HepG2 (cell line): Measurements from ENCODE around the gene PHKB. TPM values are rescaled to one million over a fixed set of nuclear protein-coding genes. Genes with fewer than 3 reads are reported as not detected.

Source experiments
- ATAC-seq: fragments of 200-7000 bp; cut with Tn5 transposase; 3 replicates; pipeline ENCODE4 v1.9.1; 2020; ENCODE audit warnings: mild to moderate bottlenecking, moderate library complexity
- BruUV-seq: library from RNA; stranded (reverse); fragments of 400-500 nt; replicated peaks from 2 replicates; lab custom pipeline; 2021; lab: Mats Ljungman, UMichigan
- CTCF ChIA-PET: fragments of 300-600 bp; formaldehyde crosslinking; extraction: SDS; loops from one replicate; lab custom pipeline; 2021; ENCODE audit warnings: low total read pairs, inconsistent platforms, low intra/inter-chr PET ratio; lab: Yijun Ruan, JAX
- POLR2A ChIA-PET: fragments of 350-600 bp; sonication (Branson Sonifier 250); formaldehyde crosslinking; loops from one replicate; lab custom pipeline; 2020; ENCODE audit warnings: antibody characterized with exemption, inconsistent platforms; lab: Yijun Ruan, JAX
- DNase-seq: peaks from one replicate; pipeline ENCODE4 v3.0.0-alpha.2; 2015; ENCODE audit warnings: low spot score
- FAIRE-seq: peaks from 3 replicates; lab custom pipeline; 2011; peaks lifted over from hg19 to GRCh38; lab: Jason Lieb, UNC
- H2AFZ ChIP-seq: one replicate; pipeline ENCODE4 v1.6.1; 2011; ENCODE audit warnings: low read length, inconsistent platforms
- H3K27ac ChIP-seq: fragments of 300-600 bp; 3 replicates; pipeline ENCODE4 v1.8.0; 2011; ENCODE audit warnings: mixed run types, mild to moderate bottlenecking, mixed read lengths, low read length, inconsistent platforms; ENCODE audit not compliant: insufficient read depth; ENCODE audit errors: extremely low read length
- H3K27me3 ChIP-seq, 2 experiments: fragments of 200-600 bp in 1 of 2; 2 replicates in 1 of 2; 3 replicates in 1 of 2; pipeline versions ENCODE4 v1.6.0 to v1.8.0; 2011; ENCODE audit warnings: low read length in 2 of 2, mild to moderate bottlenecking in 2 of 2, moderate library complexity in 2 of 2, inconsistent platforms in 1 of 2; ENCODE audit not compliant: insufficient read depth in 2 of 2, control insufficient read depth in 1 of 2
- H3K36me3 ChIP-seq, 2 experiments: fragments of 200-600 bp in 1 of 2; replicated peaks in 1 of 2; 2 replicates in 1 of 2; 3 replicates in 1 of 2; pipeline versions ENCODE4 v1.5.1 to v1.8.0; 2011; ENCODE audit warnings: low read length in 2 of 2, inconsistent platforms in 1 of 2; ENCODE audit not compliant: insufficient read depth in 2 of 2, control insufficient read depth in 1 of 2
- H3K4me1 ChIP-seq: 2 replicates; pipeline ENCODE4 v1.5.1; 2012; ENCODE audit warnings: low read length, inconsistent platforms; ENCODE audit not compliant: insufficient read depth
- H3K4me2 ChIP-seq: 2 replicates; pipeline ENCODE4 v1.6.0; 2011; ENCODE audit warnings: low read depth, low read length, inconsistent platforms
- H3K4me3 ChIP-seq, 3 experiments: fragments of 200-600 bp in 1 of 3; sonication (generic), shearing (Covaris generic) in 1 of 3; replicated peaks in 1 of 3; 2 replicates each; pipeline ENCODE4 v1.5.1; 2011 to 2016; ENCODE audit warnings: low read length in 3 of 3, inconsistent platforms in 2 of 3, low read depth in 2 of 3, mild to moderate bottlenecking in 2 of 3, control low read depth in 1 of 3, mixed read lengths in 1 of 3; ENCODE audit not compliant: insufficient read depth in 1 of 3
- H3K79me2 ChIP-seq: one replicate; pipeline ENCODE4 v1.6.1; 2011; ENCODE audit warnings: low read length, inconsistent platforms; ENCODE audit not compliant: insufficient read depth
- H3K9ac ChIP-seq: 2 replicates; pipeline ENCODE4 v1.6.0; 2011; ENCODE audit warnings: mild to moderate bottlenecking, low read depth, low read length, inconsistent platforms; ENCODE audit not compliant: insufficient read depth
- H3K9me3 ChIP-seq: 2 replicates; pipeline ENCODE4 v1.5.1; 2012; ENCODE audit warnings: mild to moderate bottlenecking, low read length
- H4K20me1 ChIP-seq: 2 replicates; pipeline ENCODE4 v1.6.0; 2011; ENCODE audit warnings: inconsistent platforms, mild to moderate bottlenecking, low read length, moderate library complexity; ENCODE audit not compliant: insufficient read depth
- BRD4 ChIP-seq: sonication (generic); formaldehyde crosslinking; IDR thresholded peaks from 2 replicates; pipeline ENCODE4 v1.4.0; 2020; ENCODE audit warnings: missing genetic modification reagents
- MAFF ChIP-seq: IDR thresholded peaks from 2 replicates; pipeline ENCODE4 v1.6.1; 2011; ENCODE audit warnings: low read depth, low read length, improper control_type of control experiment
- MAFK ChIP-seq, 2 experiments: IDR thresholded peaks in 1 of 2; conservative IDR thresholded peaks in 1 of 2; 2 replicates each; pipeline ENCODE4 v1.6.1; 2011; ENCODE audit warnings: improper control_type of control experiment in 2 of 2, low read length in 2 of 2
- ZNF256 ChIP-seq: sonication (generic); formaldehyde crosslinking; conservative IDR thresholded peaks from 2 replicates; pipeline ENCODE4 v1.4.0; 2020; ENCODE audit warnings: missing genetic modification reagents
- WGBS: methylation state at CpG from one replicate; pipeline ENCODE4 v1.1.6; 2017; ENCODE audit warnings: low lambda C conversion rate; 5-methylcytosine and 5-hydroxymethylcytosine counted together
- in situ Hi-C: cut with HindIII; loops from 2 replicates; pipeline ENCODE4 v1.10.0; 2017; ENCODE audit warnings: low pct_unique_long_range_greater_than_20kb; ENCODE audit not compliant: extremely low pct_ligation_motif_present
- intact Hi-C: fragments of 100-400 bp; cut with micrococcal nuclease; formaldehyde crosslinking; loops from one replicate; pipeline ENCODE4 v1.10.0; 2022; ENCODE audit not compliant: unreplicated experiment
- polyA plus RNA-seq, 8 experiments: library from polyadenylated mRNA; depleted of rRNA in 3 of 8; stranded (reverse) in 7 of 8; unstranded in 1 of 8; fragments of >200 nt; fragmentation: Illumina TruSeq in 4 of 8; extraction: Trizol in 4 of 8; gene quantifications; 2 replicates each; pipeline versions ENCODE4 v1.2.1 to v1.2.3, GENCODE V29; 2011 to 2016; ENCODE audit warnings: low read depth in 4 of 8, missing spikeins in 1 of 8, mixed read lengths in 1 of 8; ENCODE audit not compliant: insufficient read depth in 1 of 8
- total RNA-seq, 5 experiments: library from RNA; depleted of rRNA; stranded (reverse); fragments of >200 nt; fragmentation: Illumina TruSeq; extraction: Trizol; gene quantifications; 2 replicates each; pipeline ENCODE4 v1.2.3, GENCODE V29; 2016; ENCODE audit warnings: low read depth in 1 of 5

PHKB gene
- total and polyA plus RNA-seq, 2 of the 13 experiments (the other 11 are each of a cell fraction or from before 2014, with no cell fraction given), result 66.0 to 80.8 TPM

- in situ Hi-C loops, result no loop called here
Measured at GRCh38 chr16:47715442-47716083, 254.4 kb downstream of the PHKB start.

GRCh38 chr16:47716571-47716970, 255.4 kb downstream of the PHKB start:
- Histone ChIP-seq H3K27ac (no peak overlapping the region), H3K79me2 (no peaks in the 10 kb centered on the region), H3K9me3 (no peaks in the 10 kb centered on the region), H2AFZ (no peak overlapping the region), H3K4me1 (peaks cover 12% of the 10 kb centered on the region), H3K4me3 (no peak overlapping the region), H4K20me1 (no peaks in the 10 kb centered on the region), H3K36me3 (no peaks in the 10 kb centered on the region), H3K27me3 (no peaks in the 10 kb centered on the region; a peak in 2 of 5 replicates), H3K9ac (no peak overlapping the region), H3K4me2 (no peak overlapping the region)
- WGBS, result 56% methylated on average over 5 of the region's 5 CpGs
- no peak for TF ChIP-seq BRD4 (CRISPR knock-in tag)
- TF ChIP-seq MAFF, result 0 out of 2 replicates have a peak, but pooled peaks have one; percentile 24
- in situ Hi-C loops, result no loop called here
- ChIA-PET CTCF (no interaction called here), POLR2A (no interaction called here)
- intact Hi-C loops, result no loop called here
- DNase-seq, result no peak
- no TSS peak for BruUV-seq
- no peak for FAIRE-seq
- ATAC-seq, result no peak

More at GRCh38 chr16:47715442-47716083, 254.4 kb downstream of the PHKB start:
- Histone ChIP-seq H3K9ac (no peak overlapping the region), H3K79me2 (no peaks in the 10 kb centered on the region), H4K20me1 (no peaks in the 10 kb centered on the region), H3K36me3 (no peaks in the 10 kb centered on the region), H3K4me3 (no peak overlapping the region), H2AFZ (no peak overlapping the region), H3K27ac (no peak overlapping the region), H3K4me1 (peaks cover 12% of the 10 kb centered on the region), H3K9me3 (no peaks in the 10 kb centered on the region), H3K27me3 (no peaks in the 10 kb centered on the region; a peak in 2 of 5 replicates), H3K4me2 (no peak overlapping the region)
- FAIRE-seq (no peak), DNase-seq (no peak), ATAC-seq (no peak)
- POLR2A ChIA-PET, result no interaction called here
- TF ChIP-seq MAFK (conservative IDR thresholded peaks at IDR 0.05 in 1 of 2, IDR thresholded peaks at IDR 0.05 in 1 of 2; ENCODE audit: low read length in 2 of 2), result 0 out of 4 replicates have a peak, but pooled peaks of 1 of the 2 experiments have one; percentile 7
- TF ChIP-seq ZNF256 (CRISPR knock-in tag), result no peak
- CTCF ChIA-PET, result no interaction called here
- no TSS peak for BruUV-seq
- 35% methylated on average over 2 of the region's 2 CpGs for WGBS
- intact Hi-C loops, result no loop called here
